GM23248 (cell line): ENCODE data around the gene VEGFC.

Source experiments
- EZH2 ChIP-seq: fragments of 200-600 bp; sonication (generic); IDR thresholded peaks from 2 replicates; pipeline ENCODE4 v1.6.1; 2018; ENCODE audit warnings: antibody characterized with exemption, mild to moderate bottlenecking; ENCODE audit not compliant: insufficient read depth, poor library complexity, severe bottlenecking
- EZH2phosphoT487 ChIP-seq: fragments of 200-600 bp; sonication (generic); IDR thresholded peaks from 2 replicates; pipeline ENCODE4 v1.6.1; 2018; ENCODE audit warnings: antibody characterized with exemption, moderate library complexity, mild to moderate bottlenecking, low read depth; ENCODE audit not compliant: insufficient read depth

- TF ChIP-seq EZH2: no peak
- no peak for TF ChIP-seq EZH2phosphoT487
These were observed 37.1 kb downstream of the VEGFC start for GRCh38 chr4:176755613-176756012.
